Stomach smooth muscle (tissue), 2 donors: ENCODE results near the gene RRN3.
"Not testable (repeated sequence)": the region's sequence is repeated elsewhere in the genome, so short reads cannot be mapped to it uniquely, and the experiment has no call there.

Experiments used
- H3K27ac ChIP-seq: one replicate; pipeline ENCODE4 v1.7.0; 2013; ENCODE audit warnings: mild to moderate bottlenecking, low read length, inconsistent platforms
- H3K27me3 ChIP-seq, 2 donors: one replicate each; pipeline ENCODE4 v1.7.0; 2013; ENCODE audit warnings: low read length in 2 of 2; ENCODE audit not compliant: insufficient read depth in 2 of 2, control insufficient read depth in 1 of 2
- H3K36me3 ChIP-seq, 2 donors: one replicate each; pipeline ENCODE4 v1.7.0; 2013; ENCODE audit warnings: low read length in 2 of 2; ENCODE audit not compliant: control insufficient read depth in 2 of 2, insufficient read depth in 2 of 2
- H3K4me1 ChIP-seq: one replicate; pipeline ENCODE4 v1.7.0; 2013; ENCODE audit warnings: low read length; ENCODE audit not compliant: control insufficient read depth, insufficient read depth
- H3K4me3 ChIP-seq, 2 donors: one replicate each; pipeline ENCODE4 v1.7.0; 2013; ENCODE audit warnings: low read length in 2 of 2
- H3K9ac ChIP-seq, 2 donors: one replicate each; pipeline ENCODE4 v1.7.0; 2013; ENCODE audit warnings: low read length in 2 of 2, mild to moderate bottlenecking in 1 of 2
- H3K9me3 ChIP-seq, 2 donors: one replicate each; pipeline ENCODE4 v1.7.0; 2013; ENCODE audit warnings: low read length in 2 of 2; ENCODE audit not compliant: control insufficient read depth in 2 of 2
- donor health status: healthy.
- donor health status: Pancreatic carcinoma.

RRN3 gene

DNA sequence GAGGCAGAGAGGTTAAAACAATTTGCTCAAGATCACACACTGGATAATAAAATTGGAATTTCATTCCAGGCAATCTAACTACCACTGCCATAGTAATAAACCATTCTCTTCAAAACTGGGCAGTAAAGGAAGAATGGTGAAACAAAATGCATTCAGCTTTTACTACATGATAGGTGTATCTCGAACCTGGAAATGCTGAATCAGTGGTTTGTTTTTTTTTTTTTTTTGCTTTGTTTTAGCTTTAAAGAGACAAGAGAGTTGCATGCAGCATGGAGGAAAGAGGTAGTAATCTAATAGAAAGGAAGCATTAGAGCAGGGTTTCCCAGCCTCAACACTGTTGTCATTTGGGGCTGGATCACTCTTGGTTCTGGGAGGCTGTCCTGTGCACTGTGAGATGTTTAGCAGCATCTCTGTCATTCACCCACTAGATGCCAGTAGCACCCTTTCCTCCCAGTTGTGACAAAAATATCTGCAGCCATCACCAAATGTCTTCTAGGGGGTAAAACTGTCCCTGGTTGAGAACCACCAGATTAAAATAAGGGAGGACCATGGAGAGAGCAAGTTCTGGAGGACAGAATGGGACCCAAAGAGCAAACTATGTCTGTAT lies 3.3 kb downstream of the RRN3 start:
- H3K36me3 ChIP-seq, H3K4me3 ChIP-seq, H3K9me3 ChIP-seq, H3K4me1 ChIP-seq, H3K27ac ChIP-seq, H3K27me3 ChIP-seq, H3K9ac ChIP-seq: not testable (repeated sequence)

DNA sequence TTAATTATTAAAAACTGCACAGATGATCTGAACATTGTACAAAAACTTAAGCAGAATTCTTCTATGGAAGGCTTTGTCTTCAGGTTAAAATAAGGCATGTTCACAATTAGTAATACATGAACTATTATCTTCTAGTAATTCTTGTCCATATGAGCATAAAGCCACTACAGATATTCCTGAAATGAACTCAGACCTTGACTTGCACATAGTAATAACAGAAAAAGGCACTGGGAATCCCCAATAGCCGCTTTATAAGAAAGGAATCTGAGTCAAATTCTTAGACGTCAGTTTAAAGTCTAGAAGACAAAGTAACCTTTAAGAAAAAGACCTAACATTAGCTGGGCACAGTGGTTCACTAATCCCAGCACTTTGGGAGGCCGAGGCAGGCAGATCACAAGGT lies 11.3 kb downstream of the RRN3 start:
- H3K9ac ChIP-seq, H3K4me1 ChIP-seq, H3K27me3 ChIP-seq, H3K27ac ChIP-seq, H3K9me3 ChIP-seq, H3K4me3 ChIP-seq, H3K36me3 ChIP-seq: not testable (repeated sequence)

DNA sequence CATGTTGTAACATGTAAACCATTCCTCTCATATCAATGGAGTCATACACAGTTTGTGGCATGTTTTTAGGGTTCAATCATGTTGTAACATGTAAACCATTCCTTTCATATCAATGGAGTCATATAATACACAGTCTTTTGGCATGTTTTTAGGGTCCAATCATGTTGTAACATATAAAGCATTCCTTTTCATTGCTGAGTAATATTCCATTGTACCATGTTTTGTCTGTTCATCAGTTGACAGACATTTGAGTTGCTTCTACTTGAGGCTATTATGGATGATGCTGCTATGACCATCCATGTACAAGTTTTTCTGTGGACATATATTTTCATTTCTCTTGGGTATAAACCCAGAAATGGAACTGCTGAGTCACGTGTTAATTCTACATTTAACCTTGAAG lies 13.2 kb downstream of the RRN3 start:
- not testable (repeated sequence) for H3K36me3 ChIP-seq, H3K4me1 ChIP-seq, H3K27me3 ChIP-seq, H3K9ac ChIP-seq, H3K9me3 ChIP-seq, H3K4me3 ChIP-seq, H3K27ac ChIP-seq

DNA sequence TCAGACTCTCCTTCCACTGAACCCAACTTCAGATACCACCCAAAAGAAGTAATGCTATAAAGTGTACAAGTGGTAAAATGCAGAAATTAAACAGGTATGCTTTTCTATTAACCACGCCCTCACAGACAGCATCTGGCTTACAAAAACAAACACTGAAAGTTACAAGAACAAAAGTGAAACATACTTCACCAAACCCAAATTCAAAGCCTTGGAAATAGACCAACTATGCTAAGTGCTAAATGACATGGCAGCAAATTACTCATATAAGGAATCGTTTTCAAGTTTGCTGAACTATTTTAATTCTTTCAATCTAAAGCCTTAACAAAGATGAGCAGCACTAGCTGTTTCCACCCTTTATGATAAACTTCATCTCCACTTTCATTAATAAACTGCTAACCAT lies 17.9 kb downstream of the RRN3 start:
- H3K9me3 ChIP-seq, H3K4me1 ChIP-seq, H3K27ac ChIP-seq, H3K27me3 ChIP-seq, H3K4me3 ChIP-seq, H3K9ac ChIP-seq: not testable (repeated sequence)
- H3K36me3 ChIP-seq, result peaks cover 20 to 32% of the 10 kb centered on the region in 2 donors

DNA sequence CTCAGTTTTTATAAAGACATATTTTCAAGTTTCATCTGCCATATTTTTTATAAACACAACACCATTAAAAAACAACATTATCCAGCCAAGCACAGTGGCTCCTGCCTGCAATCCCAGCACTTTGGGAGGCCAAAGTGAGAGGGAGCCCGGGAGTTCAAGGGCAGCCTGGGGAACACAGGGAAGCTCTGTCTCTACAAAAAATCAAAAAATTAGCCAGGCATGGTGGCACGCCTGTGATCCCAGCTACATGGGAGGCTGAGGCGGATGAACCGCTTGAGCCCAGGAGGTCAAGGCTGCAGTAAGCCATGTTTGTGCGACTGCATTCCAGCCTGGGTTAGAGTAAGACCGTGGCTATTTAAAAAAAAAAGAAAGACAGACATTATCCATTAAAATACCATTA lies 21.0 kb downstream of the RRN3 start:
- Histone ChIP-seq H3K4me1 (no peaks in the 10 kb centered on the region), H3K4me3 (no peak overlapping the region), H3K9me3 (no peaks in the 10 kb centered on the region), H3K27me3 (no peaks in the 10 kb centered on the region), H3K36me3 (peaks cover 29 to 38% of the 10 kb centered on the region in 2 donors), H3K9ac (no peak overlapping the region), H3K27ac (no peak overlapping the region)

DNA sequence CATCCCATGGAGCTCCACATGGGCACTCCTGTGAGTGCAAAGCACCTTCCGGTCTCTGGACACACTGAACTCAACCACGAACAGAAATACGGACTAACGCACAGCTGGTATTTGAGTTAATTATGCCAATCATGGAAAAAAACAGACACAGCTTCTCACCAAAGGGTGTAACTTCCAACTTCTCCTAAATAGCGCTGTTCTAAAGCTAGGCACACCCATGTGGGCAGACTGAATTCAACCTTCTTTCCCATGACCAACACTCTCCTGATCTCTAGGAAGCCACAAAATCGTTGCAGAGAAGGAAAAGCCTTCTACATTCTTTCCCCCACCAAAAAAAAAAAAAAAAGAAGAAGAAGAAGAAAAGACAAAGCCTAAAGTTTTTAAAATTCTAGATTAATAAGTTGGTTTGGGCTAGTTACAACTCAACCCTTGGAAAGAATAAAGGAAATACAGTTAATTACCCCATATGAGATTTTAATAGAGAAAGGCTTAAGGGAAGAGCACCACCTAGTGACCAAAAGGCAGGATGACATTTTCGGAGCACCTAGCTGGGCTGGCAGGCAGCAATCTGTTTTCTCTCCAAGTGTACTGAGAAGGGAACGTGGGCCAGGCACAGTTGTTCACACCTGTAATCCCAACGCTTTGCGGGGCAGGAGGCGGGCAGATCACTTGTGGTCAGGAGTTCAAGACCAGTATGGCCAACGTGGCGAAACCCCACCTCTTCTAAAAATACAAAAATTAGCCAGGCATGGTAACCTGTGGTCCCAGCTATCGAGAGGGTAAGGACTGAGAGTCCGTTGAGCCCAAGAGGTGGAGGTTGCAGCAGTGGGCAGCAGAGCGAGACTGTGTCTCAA lies 21.9 kb downstream of the RRN3 start:
- H3K27ac ChIP-seq, H3K4me3 ChIP-seq, H3K27me3 ChIP-seq, H3K9me3 ChIP-seq, H3K4me1 ChIP-seq, H3K9ac ChIP-seq: not testable (repeated sequence)
- H3K36me3 ChIP-seq, result peaks cover 29 to 38% of the 10 kb centered on the region in 2 donors

DNA sequence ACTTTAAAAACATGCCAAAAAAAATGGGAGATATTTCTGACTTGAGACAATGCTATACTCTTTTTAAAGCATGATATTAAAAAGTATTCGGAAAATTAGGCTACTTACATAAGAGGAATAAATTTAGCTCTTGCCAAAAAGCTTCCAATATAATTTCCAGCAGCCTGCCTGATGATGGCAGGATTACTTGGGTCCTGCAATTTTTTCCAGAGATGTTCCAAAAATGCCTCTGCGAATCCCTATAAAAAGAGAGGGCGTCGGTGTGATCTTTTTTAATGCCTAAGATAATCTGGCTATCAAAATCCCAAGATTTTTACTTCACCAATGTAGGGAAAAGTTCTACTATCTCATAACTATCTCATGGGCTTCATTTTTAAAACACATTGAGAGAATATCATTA lies 23.1 kb downstream of the RRN3 start:
- not testable (repeated sequence) for H3K9ac ChIP-seq, H3K27ac ChIP-seq, H3K4me3 ChIP-seq, H3K4me1 ChIP-seq, H3K27me3 ChIP-seq, H3K9me3 ChIP-seq
- peaks cover 29 to 34% of the 10 kb centered on the region in 2 donors for H3K36me3 ChIP-seq

DNA sequence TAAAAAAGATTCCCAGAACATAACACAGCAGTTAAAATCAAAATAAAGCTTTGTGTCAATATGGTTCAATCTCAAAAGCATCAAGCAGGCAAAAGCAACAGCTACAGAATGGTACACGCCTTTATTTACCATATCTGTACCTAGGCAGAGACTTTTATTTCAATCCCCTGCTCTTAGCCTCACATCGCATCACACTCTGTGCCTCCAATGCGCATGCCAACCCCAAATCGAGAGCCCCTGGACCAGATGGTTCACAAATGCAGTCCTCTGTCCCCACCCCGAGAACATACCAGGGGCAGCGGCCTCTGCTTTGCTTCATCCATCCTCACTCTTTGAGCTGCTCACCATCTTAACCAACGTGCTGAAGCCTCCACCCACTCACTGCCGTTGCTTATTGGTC lies 27.4 kb downstream of the RRN3 start:
- not testable (repeated sequence) for H3K27ac ChIP-seq, H3K9ac ChIP-seq, H3K9me3 ChIP-seq, H3K4me3 ChIP-seq, H3K27me3 ChIP-seq, H3K4me1 ChIP-seq
- H3K36me3 ChIP-seq, result peaks cover 15 to 16% of the 10 kb centered on the region in 2 donors

DNA sequence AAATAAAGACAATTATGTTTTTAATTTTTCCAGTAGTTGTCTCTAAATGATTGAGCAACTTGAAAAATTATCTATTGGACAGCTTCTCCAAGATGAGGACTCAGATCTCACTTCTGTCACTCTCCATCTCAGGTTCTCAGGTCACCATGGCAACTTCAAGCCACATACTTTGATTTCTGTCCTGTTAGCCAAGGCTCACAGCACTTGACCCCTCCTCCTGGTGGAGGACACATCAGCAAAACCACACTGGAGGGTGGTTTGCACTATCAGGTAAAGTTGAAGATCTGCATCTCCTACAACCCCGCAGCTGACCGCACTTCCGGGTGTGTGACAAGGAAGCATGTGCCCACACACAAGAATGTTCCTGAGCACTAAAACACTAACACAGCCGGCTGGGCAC lies 28.1 kb downstream of the RRN3 start:
- not testable (repeated sequence) for H3K4me1 ChIP-seq, H3K4me3 ChIP-seq, H3K27me3 ChIP-seq, H3K9me3 ChIP-seq, H3K27ac ChIP-seq, H3K9ac ChIP-seq
- H3K36me3 ChIP-seq, result peaks cover 21 to 24% of the 10 kb centered on the region in 2 donors

DNA sequence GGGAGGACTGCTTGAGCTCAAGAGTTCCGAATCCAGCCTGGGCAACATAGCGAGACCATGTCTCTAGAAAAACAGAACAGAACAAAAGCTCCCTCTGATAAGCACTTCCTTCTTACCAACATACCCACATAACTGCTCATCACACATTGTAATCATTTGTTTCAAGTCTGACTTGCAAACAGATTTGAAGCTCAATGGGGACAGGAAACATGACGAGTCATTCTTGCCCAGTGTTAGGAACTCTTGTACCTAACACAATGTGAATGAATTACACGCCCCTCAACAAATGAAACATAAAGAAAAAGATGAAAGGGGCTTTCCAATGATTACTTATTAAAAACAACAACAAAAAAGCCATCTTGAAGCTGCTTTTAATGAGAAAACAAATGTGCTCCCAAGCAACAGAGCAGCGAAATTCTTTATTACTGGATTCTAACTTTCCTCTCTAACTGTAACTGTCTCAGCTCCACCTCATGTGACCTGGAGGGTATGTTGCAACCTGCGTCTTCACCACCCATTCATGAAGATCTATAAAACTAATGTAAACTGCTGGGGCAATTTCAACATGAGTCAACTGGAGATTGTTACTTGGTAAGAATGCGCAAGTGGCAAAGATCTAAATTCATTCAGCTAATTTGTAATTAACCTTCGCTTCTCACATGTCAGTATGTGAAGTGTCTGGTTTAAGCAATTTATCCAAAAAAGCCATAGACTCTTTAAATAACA lies 31.8 kb downstream of the RRN3 start:
- peaks cover 22 to 33% of the 10 kb centered on the region in 2 donors for H3K36me3 ChIP-seq
- H3K9ac ChIP-seq, H3K4me3 ChIP-seq, H3K27ac ChIP-seq, H3K27me3 ChIP-seq, H3K4me1 ChIP-seq, H3K9me3 ChIP-seq: not testable (repeated sequence)

DNA sequence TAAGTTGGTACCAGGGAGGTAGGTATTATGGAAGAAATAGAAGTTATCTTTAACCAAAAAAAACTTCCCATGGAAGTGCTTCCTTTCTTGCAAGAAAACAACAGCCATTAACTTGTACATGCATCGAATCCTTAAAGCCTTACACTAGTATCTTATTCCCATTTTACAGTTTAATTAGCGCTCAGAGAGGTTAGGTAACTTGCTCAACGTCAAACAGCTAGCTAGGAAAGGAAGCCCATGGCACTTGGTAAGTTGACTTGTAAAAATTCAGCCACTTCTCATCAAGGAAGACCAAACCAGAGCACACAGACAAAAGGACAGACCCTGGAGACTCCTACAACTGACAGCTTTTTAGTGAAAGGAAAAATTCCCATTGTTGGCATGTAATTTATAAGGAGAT lies 34.7 kb downstream of the RRN3 start:
- no peaks in the 10 kb centered on the region for H3K27me3 ChIP-seq
- H3K4me3 ChIP-seq, result no peak overlapping the region
- no peak overlapping the region for H3K27ac ChIP-seq
- peaks cover 10% of the 10 kb centered on the region for H3K4me1 ChIP-seq
- no peak overlapping the region for H3K9ac ChIP-seq
- peaks cover 22 to 29% of the 10 kb centered on the region in 2 donors for H3K36me3 ChIP-seq
- no peaks in the 10 kb centered on the region for H3K9me3 ChIP-seq
